SJCRH30 (cell line): ENCODE measurements around the gene DSCAML1. TPM values are rescaled to one million over a fixed set of nuclear protein-coding genes. Genes with fewer than 3 reads are reported as not detected.

Source experiments
- DNase-seq, 2 experiments: peaks; one replicate each; pipeline ENCODE4 v3.0.0-alpha.2; 2015 to 2020
- H3K27ac ChIP-seq: fragments of 250-450 bp; sonication (Bioruptor Pico); 2 replicates; pipeline ENCODE4 v1.5.1; 2020; ENCODE audit warnings: mild to moderate bottlenecking, moderate library complexity
- H3K27me3 ChIP-seq: fragments of 250-450 bp; sonication (Bioruptor Pico); 2 replicates; pipeline ENCODE4 v1.5.1; 2020; ENCODE audit warnings: mild to moderate bottlenecking, moderate library complexity
- H3K36me3 ChIP-seq: fragments of 250-450 bp; sonication (Bioruptor Pico); 2 replicates; pipeline ENCODE4 v1.5.1; 2020; ENCODE audit warnings: mild to moderate bottlenecking, moderate library complexity
- H3K4me1 ChIP-seq: fragments of 250-450 bp; sonication (Bioruptor Pico); 2 replicates; pipeline ENCODE4 v1.5.1; 2020; ENCODE audit warnings: mild to moderate bottlenecking, moderate library complexity
- H3K4me3 ChIP-seq: fragments of 250-450 bp; sonication (Bioruptor Pico); 2 replicates; pipeline ENCODE4 v1.5.1; 2020; ENCODE audit warnings: mild to moderate bottlenecking, moderate library complexity
- H3K9me3 ChIP-seq: fragments of 250-450 bp; sonication (Bioruptor Pico); replicated peaks from 2 replicates; pipeline ENCODE4 v1.5.1; 2020; ENCODE audit warnings: mild to moderate bottlenecking, moderate library complexity
- total RNA-seq: library from RNA; depleted of rRNA; stranded (reverse); fragments of >200 nt; shearing (Covaris generic); gene quantifications from 2 replicates; pipeline ENCODE4 v1.2.3, GENCODE V29; 2014

Gene DSCAML1
- total RNA-seq, 1 experiment from 2014 or later: not detected

DNA sequence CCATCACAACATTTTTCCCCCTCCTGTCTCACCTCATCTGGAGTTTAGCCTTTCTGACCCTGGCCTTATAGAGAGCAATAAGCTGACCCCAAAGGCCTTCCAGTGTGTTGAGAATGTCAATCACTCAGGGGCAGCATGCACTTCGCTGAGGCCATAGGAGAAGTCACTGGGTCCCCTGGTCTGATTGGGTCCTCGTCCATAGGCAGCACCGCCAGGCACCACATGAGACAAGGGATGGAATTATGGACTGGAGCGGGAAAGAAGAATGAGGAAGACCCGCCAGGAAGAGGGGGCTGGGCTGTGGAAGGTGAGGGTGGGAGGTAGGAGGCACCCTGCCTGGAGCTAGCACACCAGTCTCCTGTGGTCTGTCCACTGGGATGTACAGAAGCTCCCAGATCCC, 72.9 kb downstream of the DSCAML1 start:
- H3K4me1 ChIP-seq: no peaks in the 10 kb centered on the region
- no peaks in the 10 kb centered on the region for H3K27me3 ChIP-seq
- DNase-seq: no peak
- H3K27ac ChIP-seq: no peak overlapping the region
- no peaks in the 10 kb centered on the region for H3K36me3 ChIP-seq
- H3K4me3 ChIP-seq: no peak overlapping the region
- H3K9me3 ChIP-seq: no peaks in the 10 kb centered on the region

GRCh38 chr11:117723277-117724024, 73.6 kb downstream of the DSCAML1 start:
- Histone ChIP-seq H3K27me3 (0 out of 2 replicates have a peak, but pooled peaks cover 3% of the 10 kb centered on the region), H3K4me1 (no peaks in the 10 kb centered on the region), H3K36me3 (no peaks in the 10 kb centered on the region), H3K27ac (no peak overlapping the region), H3K9me3 (no peaks in the 10 kb centered on the region), H3K4me3 (no peak overlapping the region)
- no peak for DNase-seq

GRCh38 chr11:117722082-117722481, 74.9 kb downstream of the DSCAML1 start:
- H3K9me3 ChIP-seq: no peaks in the 10 kb centered on the region
- H3K4me3 ChIP-seq: no peak overlapping the region
- DNase-seq: no peak
- H3K27ac ChIP-seq: no peak overlapping the region
- no peaks in the 10 kb centered on the region for H3K36me3 ChIP-seq
- H3K4me1 ChIP-seq: no peaks in the 10 kb centered on the region
- peaks cover 5% of the 10 kb centered on the region; the same call in 1 of the 2 replicates for H3K27me3 ChIP-seq

- Histone ChIP-seq H3K4me1 (no peaks in the 10 kb centered on the region), H3K36me3 (no peaks in the 10 kb centered on the region), H3K27me3 (peaks cover 5% of the 10 kb centered on the region; the same call in 1 of the 2 replicates), H3K9me3 (no peaks in the 10 kb centered on the region), H3K4me3 (no peak overlapping the region), H3K27ac (no peak overlapping the region)
- no peak for DNase-seq
Observed at GRCh38 chr11:117720061-117720511, 76.9 kb downstream of the DSCAML1 start.

DNA sequence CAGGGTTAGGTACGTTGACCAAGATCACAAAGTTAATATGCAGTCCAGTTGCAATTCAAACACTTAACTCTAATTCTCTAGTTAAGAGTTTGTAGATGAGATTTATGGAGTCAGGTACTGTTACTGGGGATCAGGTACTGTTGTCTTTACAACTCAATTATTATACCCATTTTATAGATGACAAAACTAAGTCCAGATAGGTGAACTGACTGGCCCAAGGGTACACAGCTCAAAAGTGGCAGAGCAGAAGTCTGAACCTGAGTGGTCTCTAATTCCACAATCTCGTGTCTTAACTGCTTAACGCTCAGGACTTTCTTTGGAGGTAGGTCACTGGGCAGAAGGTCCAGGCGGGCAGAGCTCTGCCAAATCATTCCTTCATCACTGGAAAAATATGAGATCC, 77.5 kb downstream of the DSCAML1 start:
- no peak for DNase-seq
- Histone ChIP-seq H3K27me3 (peaks cover 5% of the 10 kb centered on the region; the same call in 1 of the 2 replicates), H3K27ac (no peak overlapping the region), H3K4me3 (no peak overlapping the region), H3K36me3 (no peaks in the 10 kb centered on the region), H3K4me1 (no peaks in the 10 kb centered on the region), H3K9me3 (no peaks in the 10 kb centered on the region)

DNA sequence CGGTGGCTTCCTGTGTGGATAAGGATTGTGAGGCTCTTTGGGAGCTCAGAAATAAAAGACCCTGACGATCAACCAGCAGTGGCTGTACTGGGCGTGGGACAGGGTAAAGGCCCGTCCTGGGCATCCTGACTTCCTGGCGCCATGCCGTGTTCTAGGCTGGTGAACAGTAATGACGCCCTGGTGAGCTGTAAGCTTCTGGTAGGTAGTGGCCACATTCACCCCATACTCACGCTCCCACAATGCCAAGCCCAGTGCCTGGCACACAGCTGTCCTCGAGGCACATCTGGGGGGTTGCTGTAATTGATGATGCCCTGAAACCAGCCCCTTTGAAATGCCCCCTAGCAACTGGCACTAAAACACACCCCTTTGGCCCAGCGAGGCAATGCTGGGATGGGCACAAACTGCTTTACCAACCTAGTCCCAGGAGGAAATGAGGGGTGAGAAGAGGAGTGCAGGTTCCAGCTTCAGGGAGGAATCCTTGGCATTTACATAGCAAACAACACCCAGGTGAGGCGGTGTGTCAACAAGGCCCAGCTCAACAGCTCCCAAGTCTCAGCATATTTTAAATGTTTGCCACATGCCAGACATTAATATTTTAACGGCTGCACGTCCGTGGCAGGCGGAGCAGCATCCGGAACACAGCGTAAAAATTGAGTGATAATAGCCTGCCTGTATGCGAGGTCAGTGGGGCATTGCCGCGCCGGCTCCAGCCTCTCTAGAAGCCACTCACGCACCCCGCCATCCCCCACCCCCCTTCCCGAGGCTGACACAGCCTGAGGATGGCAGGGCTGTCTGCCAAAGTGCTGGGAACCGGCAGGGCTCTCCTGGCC, 79.3 kb downstream of the DSCAML1 start:
- Histone ChIP-seq H3K27me3 (peaks cover 5% of the 10 kb centered on the region; the same call in 1 of the 2 replicates), H3K4me3 (no peak overlapping the region), H3K9me3 (no peaks in the 10 kb centered on the region), H3K36me3 (no peaks in the 10 kb centered on the region), H3K4me1 (no peaks in the 10 kb centered on the region), H3K27ac (no peak overlapping the region)
- DNase-seq: no peak

DNA sequence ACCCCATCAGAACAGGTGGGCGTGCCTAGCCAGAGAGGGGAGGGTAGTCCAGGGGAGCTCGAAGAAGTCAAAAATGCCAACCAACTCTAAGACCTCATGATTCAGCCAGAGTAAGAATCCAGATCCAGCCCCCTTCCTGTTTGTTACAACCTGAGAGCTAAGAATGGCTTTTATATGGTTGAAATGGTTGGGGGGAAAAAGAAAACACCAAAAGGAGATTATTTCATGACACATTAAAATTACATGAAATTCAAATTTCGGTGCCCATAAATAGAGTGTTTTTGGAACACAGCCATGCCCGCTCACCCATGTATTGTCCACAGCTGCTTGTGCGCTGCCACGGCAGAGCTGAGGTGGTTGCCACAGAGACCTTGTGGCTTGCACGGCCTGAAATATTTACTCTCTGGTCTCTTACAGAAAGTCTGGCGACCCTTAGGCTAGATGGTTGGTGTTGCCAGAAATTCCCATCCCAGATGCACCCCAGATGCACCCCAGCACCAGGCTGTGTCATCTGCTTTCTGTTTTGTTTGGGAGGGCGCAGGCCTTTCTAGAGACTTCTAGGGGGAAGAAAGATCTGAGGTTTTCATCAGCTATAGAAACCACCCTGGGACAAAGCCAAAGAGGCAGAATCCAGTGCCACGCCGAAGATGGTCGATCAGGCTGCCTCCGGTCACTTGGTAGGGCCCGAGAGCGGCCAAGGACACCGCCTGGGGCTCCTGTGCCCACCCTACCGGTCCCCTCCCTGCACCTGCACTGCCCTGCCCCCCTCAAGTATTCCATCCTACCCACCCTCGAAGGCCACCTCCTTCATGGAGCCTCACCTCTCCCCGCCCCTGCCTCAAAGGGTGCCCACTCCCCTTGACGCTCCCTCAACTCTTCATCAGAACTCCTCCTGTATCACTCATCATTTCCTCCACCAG, 80.2 kb downstream of the DSCAML1 start:
- DNase-seq: no peak
- Histone ChIP-seq H3K27ac (no peak overlapping the region), H3K36me3 (no peaks in the 10 kb centered on the region), H3K4me3 (no peak overlapping the region), H3K4me1 (no peaks in the 10 kb centered on the region), H3K9me3 (no peaks in the 10 kb centered on the region), H3K27me3 (peaks cover 5% of the 10 kb centered on the region; the same call in 1 of the 2 replicates)

DNA sequence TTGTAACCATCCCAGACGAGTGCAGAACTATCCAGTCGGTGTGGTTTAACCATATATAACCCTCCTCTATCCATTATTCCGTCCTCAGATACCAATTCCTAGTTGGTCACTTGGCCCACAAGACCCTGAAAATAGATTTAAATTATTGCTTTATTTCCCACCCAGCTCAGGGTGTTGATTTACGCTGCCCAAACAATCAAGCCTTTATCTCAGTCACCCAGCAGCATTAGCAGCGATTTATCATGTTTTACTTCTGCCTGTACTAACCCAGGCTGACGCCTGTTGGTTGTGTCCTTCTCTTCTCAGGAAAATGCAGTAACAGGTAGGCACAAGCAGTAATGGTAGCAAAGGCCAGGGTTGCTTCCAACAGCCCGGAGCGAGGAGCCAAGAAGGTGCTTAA, 81.2 kb downstream of the DSCAML1 start:
- Histone ChIP-seq H3K27ac (no peak overlapping the region), H3K4me1 (no peaks in the 10 kb centered on the region), H3K4me3 (no peak overlapping the region), H3K9me3 (no peaks in the 10 kb centered on the region), H3K27me3 (peaks cover 5% of the 10 kb centered on the region; the same call in 1 of the 2 replicates), H3K36me3 (no peaks in the 10 kb centered on the region)
- no peak for DNase-seq

GRCh38 chr11:117713538-117713991, 83.5 kb downstream of the DSCAML1 start:
- Histone ChIP-seq H3K36me3 (no peaks in the 10 kb centered on the region), H3K4me3 (no peak overlapping the region), H3K9me3 (no peaks in the 10 kb centered on the region), H3K27me3 (peaks cover 3% of the 10 kb centered on the region; the same call in 1 of the 2 replicates), H3K27ac (no peak overlapping the region), H3K4me1 (no peaks in the 10 kb centered on the region)
- no peak for DNase-seq

- no peaks in the 10 kb centered on the region for H3K4me1 ChIP-seq
- no peak for DNase-seq
- H3K4me3 ChIP-seq: no peak overlapping the region
- H3K9me3 ChIP-seq: no peaks in the 10 kb centered on the region
- H3K36me3 ChIP-seq: no peaks in the 10 kb centered on the region
- no peak overlapping the region for H3K27ac ChIP-seq
- H3K27me3 ChIP-seq: peaks cover 2% of the 10 kb centered on the region; the same call in 1 of the 2 replicates
Observed at GRCh38 chr11:117712530-117712929, 84.5 kb downstream of the DSCAML1 start.

- no peak overlapping the region for H3K4me3 ChIP-seq
- H3K4me1 ChIP-seq: no peaks in the 10 kb centered on the region
- H3K27me3 ChIP-seq: no peaks in the 10 kb centered on the region
- no peak overlapping the region for H3K27ac ChIP-seq
- no peaks in the 10 kb centered on the region for H3K36me3 ChIP-seq
- no peaks in the 10 kb centered on the region for H3K9me3 ChIP-seq
- DNase-seq: no peak
Observed at GRCh38 chr11:117711331-117711730, 85.7 kb downstream of the DSCAML1 start.

DNA sequence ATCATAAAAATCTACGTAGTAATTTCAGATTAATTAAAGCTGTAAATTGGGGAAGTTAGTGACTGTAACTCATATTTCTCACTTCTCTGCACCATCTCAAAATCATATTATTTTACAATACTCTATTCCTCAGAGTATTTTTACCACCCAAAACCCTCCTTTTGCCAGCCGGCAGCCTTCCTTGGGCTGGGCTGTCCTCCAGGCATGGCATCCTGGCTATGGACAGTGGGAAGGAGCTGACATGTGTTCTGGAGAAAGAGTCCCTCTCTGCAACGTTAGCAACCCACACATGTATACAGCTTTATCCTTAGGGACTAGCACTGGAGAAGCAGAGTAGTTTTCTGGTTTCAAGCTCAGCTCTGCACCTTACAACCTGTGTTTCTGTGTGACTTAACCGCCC, 86.8 kb downstream of the DSCAML1 start:
- Histone ChIP-seq H3K27ac (no peak overlapping the region), H3K4me1 (no peaks in the 10 kb centered on the region), H3K36me3 (no peaks in the 10 kb centered on the region), H3K4me3 (no peak overlapping the region), H3K27me3 (no peaks in the 10 kb centered on the region), H3K9me3 (no peaks in the 10 kb centered on the region)
- no peak for DNase-seq

GRCh38 chr11:117706322-117706814, 90.6 kb downstream of the DSCAML1 start:
- no peak for DNase-seq
- Histone ChIP-seq H3K27ac (no peak overlapping the region), H3K9me3 (no peaks in the 10 kb centered on the region), H3K27me3 (no peaks in the 10 kb centered on the region), H3K4me1 (no peaks in the 10 kb centered on the region), H3K4me3 (no peak overlapping the region), H3K36me3 (no peaks in the 10 kb centered on the region)

DNA sequence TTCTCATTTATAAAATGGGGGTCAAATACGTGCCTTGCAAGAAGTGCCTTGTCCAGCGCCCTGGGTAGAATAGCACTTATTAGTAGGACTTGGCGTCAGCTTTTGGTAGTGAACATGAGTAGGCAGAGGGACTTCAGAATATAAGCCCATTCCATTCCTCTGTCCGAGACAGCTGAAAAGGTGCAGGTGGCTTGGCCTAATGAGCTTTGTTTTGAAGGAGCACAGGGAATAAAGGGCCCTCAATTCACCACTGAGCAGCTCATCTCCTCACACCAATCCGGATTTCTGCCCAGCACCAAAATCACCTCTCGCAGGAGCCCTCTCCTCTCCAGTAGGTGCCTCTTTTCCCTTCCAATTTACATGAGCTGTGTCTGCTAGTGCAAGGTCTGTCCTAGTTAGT, 91.2 kb downstream of the DSCAML1 start:
- no peak for DNase-seq
- Histone ChIP-seq H3K36me3 (no peaks in the 10 kb centered on the region), H3K27me3 (no peaks in the 10 kb centered on the region), H3K27ac (no peak overlapping the region), H3K4me1 (no peaks in the 10 kb centered on the region), H3K4me3 (no peak overlapping the region), H3K9me3 (no peaks in the 10 kb centered on the region)
